Keratinocyte (primary cell): ENCODE measurements around the gene ITGA2.

ENCODE experiments used
- EZH2 ChIP-seq: IDR thresholded peaks from one replicate; pipeline ENCODE4 v1.6.1; 2012; ENCODE audit warnings: inconsistent platforms, mild to moderate bottlenecking, low read length, moderate library complexity
- TF ChIP-seq, protein P1 (sequence below), 3 experiments: IDR thresholded peaks in 1 of 3; conservative IDR thresholded peaks in 1 of 3; optimal IDR thresholded peaks in 1 of 3; 2 replicates in 2 of 3; 3 replicates in 1 of 3; pipeline versions ENCODE3 to v1.5.1; 2011; ENCODE audit warnings: low read length in 3 of 3, mild to moderate bottlenecking in 3 of 3, moderate library complexity in 2 of 3, control low read depth in 1 of 3, inconsistent platforms in 1 of 3; ENCODE audit not compliant: insufficient read depth in 2 of 3; ENCODE audit errors: extremely low read depth in 1 of 3

DNA sequence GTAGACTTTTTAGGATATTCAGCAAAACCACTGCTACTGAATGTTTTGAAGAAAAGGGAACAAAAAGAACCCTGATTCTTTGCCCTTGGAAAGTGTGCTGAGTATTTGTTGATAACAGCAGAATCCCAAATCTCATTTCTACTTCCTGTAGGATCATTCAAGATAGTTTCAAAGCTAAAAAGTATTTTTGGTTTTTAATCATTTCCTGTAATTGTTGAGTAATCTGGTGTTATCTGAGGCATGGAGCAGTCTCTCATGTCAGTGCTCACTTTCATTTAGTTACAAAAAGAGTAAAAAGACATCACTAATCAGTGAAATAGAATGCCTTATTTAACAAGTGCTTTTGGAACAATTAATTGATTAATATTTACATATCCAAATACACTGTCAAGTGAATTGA lies 56.1 kb downstream of the ITGA2 start:
- TF ChIP-seq, protein P1, sequence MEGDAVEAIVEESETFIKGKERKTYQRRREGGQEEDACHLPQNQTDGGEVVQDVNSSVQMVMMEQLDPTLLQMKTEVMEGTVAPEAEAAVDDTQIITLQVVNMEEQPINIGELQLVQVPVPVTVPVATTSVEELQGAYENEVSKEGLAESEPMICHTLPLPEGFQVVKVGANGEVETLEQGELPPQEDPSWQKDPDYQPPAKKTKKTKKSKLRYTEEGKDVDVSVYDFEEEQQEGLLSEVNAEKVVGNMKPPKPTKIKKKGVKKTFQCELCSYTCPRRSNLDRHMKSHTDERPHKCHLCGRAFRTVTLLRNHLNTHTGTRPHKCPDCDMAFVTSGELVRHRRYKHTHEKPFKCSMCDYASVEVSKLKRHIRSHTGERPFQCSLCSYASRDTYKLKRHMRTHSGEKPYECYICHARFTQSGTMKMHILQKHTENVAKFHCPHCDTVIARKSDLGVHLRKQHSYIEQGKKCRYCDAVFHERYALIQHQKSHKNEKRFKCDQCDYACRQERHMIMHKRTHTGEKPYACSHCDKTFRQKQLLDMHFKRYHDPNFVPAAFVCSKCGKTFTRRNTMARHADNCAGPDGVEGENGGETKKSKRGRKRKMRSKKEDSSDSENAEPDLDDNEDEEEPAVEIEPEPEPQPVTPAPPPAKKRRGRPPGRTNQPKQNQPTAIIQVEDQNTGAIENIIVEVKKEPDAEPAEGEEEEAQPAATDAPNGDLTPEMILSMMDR (optimal IDR thresholded peaks at IDR 0.05 in 1 of 3, IDR thresholded peaks at IDR 0.05 in 1 of 3, conservative IDR thresholded peaks at IDR 0.05 in 1 of 3; ENCODE audit: extremely low read depth in 1 of 3, insufficient read depth in 2 of 3, low read length in 3 of 3): no peak
- no peak for TF ChIP-seq EZH2
